Measurements from ENCODE around the gene MBD2.

GRCh38 chr18:54181856-54182602 is 42.4 kb downstream of the MBD2 start:
- TF ChIP-seq CTCF (IDR thresholded peaks at IDR 0.05; ENCODE audit: low read depth, low read length, missing input control) (no peak), TAF1 (conservative IDR thresholded peaks at IDR 0.05) (no peak), JUND (IDR thresholded peaks at IDR 0.05) (no peak), YY1 (IDR thresholded peaks at IDR 0.05) (no peak), GABPA (IDR thresholded peaks at IDR 0.05 in 1 of 2, conservative IDR thresholded peaks at IDR 0.05 in 1 of 2) (no peak), SP1 (IDR thresholded peaks at IDR 0.05) (no peak), REST (IDR thresholded peaks at IDR 0.05) (no peak), NR2F2 (IDR thresholded peaks at IDR 0.05) (no peak), MAX (IDR thresholded peaks at IDR 0.05) (no peak), ZBTB33 (IDR thresholded peaks at IDR 0.05) (no peak), EGR1 (IDR thresholded peaks at IDR 0.05; ENCODE audit: low read depth in 2 of 2) (no peak)

Data from liver (tissue), 3 donors.